Left renal pelvis (tissue), 4 donors: ENCODE measurements around the gene C1QTNF3. TPM values are rescaled to one million over a fixed set of nuclear protein-coding genes. Genes with fewer than 3 reads are reported as not detected.

Experiments used
- DNase-seq, 4 donors: peaks; one replicate each; pipeline ENCODE4 v3.0.0-alpha.2; 2013; ENCODE audit warnings: low read depth in 4 of 4, low spot score in 3 of 4
- polyA plus RNA-seq, 4 donors: library from polyadenylated mRNA; unstranded; fragments of 120-200 nt; gene quantifications; one replicate each; pipeline ENCODE4 v1.2.1, GENCODE V29; 2013; ENCODE audit not compliant: insufficient read length in 4 of 4

Gene C1QTNF3
- polyA plus RNA-seq, 4 donors = 42.5 to 71.6 (median 55.0) TPM

GRCh38 chr5:34002629-34003328 lies 40.2 kb downstream of the C1QTNF3 start:
- DNase-seq = no peak

GRCh38 chr5:34001241-34001841 lies 41.7 kb downstream of the C1QTNF3 start:
- DNase-seq = no peak

- no peak for DNase-seq
Measured at GRCh38 chr5:33999978-34000377, 43.0 kb downstream of the C1QTNF3 start.

GRCh38 chr5:33997331-33997983 lies 45.6 kb downstream of the C1QTNF3 start:
- no peak for DNase-seq

DNA sequence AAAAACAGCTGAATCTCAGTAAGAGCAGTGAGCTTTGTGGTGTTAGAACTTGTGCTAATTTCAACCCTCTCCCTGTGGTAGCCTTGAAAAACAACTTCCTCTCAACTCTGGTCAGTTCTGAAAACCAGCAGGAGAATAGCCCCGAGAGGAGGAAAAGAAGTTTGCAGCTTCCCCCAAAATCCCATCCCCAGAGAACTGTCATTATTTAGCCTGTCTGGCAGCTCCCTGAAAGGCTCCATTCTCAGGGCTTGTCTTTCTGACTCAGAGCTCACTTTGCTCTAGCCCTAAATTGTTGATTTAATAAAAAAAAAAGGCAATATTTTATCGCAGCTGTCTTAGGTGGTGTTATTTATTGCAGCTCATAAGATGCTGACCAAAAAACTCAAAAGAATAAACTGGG lies 47.1 kb downstream of the C1QTNF3 start:
- no peak for DNase-seq

DNA sequence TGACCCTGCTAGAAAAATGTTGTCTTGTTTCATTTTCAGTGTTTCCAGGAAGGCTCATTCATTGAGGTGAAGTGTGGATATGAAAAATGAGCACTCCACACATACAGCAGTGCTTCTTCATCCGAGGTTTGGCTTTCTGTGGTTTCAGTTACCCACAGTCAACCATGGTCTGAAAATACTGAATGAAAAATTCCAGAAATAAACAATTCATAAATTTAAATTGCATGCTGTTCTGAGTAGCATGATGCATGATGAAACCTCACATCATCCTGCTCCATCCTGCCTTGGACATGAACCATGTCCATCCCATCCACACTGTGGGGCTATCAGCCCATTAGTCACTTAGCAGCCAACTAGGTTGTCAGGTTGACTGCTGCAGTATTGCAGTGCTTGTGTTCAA lies 48.2 kb downstream of the C1QTNF3 start:
- DNase-seq = no peak

DNA sequence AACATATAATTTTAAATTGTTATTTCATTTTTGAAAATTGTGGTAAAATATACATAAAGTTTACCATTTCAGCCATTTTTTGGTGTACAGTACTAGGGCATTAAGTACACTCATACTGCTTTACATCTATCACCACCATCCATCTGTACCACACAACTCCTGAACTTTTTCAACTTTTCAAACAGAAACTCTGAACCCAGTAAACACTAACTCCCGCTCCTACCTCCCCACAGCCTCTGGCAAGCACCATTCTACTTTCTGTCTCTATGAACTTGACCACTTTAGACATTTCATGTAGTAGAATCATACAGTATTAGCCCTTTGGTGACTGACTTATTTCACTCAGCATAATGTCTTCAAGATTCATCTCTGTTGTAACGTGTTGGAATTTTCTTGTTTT lies 50.1 kb downstream of the C1QTNF3 start:
- no peak for DNase-seq

GRCh38 chr5:33985447-33985846 lies 57.6 kb downstream of the C1QTNF3 start:
- DNase-seq = no peak

GRCh38 chr5:33984671-33985124 lies 58.3 kb downstream of the C1QTNF3 start, which contains the start of gene SLC45A2:
Gene SLC45A2 (minus strand): TSS chr5:33984693. CDS start chr5:33984583, 110 bp downstream.
- no peak for DNase-seq

- DNase-seq = no peak
Measured at GRCh38 chr5:33984178-33984577, 58.8 kb downstream of the C1QTNF3 start.

- DNase-seq = no peak
Measured at GRCh38 chr5:33981408-33982162, 61.4 kb downstream of the C1QTNF3 start.

DNA sequence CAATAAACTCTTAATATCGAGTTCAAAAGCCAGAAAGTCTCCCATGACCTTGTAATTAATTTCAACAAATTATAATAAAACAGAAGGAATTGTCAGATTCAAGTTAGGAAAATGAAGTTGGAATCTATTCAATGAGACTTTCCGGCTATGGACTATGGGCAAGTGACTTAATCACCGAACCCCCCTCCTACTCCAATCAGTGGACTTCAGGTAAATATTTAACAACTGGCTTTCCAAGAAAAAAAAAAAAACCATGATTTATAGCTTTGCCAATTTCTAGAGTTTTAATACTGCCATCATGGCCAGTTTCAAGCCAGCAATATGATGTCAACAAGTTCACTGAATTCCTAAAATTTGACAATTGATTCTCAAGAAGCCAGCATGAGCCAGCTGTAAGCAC lies 63.0 kb downstream of the C1QTNF3 start:
- DNase-seq = no peak

- DNase-seq = no peak
Measured at GRCh38 chr5:33978306-33978705, 64.7 kb downstream of the C1QTNF3 start.

GRCh38 chr5:33976307-33976706 lies 66.7 kb downstream of the C1QTNF3 start:
- no peak for DNase-seq

DNA sequence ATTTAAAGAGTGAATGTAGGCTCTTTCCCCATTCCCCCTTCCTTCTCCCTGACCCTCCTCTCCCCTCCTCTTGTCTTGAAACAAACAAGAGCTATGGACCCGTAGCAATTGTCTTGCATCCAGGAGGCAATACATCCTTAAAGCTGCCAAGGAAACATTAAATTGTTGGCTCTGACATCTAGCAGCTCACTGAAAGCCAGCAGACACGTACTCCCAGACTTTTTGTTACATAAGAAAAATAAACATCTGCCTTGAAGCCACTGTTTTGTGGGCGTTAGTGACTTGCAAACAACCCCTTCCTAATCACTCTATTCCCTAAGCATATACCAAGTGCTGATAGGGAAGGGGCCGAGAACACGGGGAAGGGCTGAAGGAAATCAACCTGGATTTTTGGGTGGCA lies 67.2 kb downstream of the C1QTNF3 start:
- DNase-seq = no peak

DNA sequence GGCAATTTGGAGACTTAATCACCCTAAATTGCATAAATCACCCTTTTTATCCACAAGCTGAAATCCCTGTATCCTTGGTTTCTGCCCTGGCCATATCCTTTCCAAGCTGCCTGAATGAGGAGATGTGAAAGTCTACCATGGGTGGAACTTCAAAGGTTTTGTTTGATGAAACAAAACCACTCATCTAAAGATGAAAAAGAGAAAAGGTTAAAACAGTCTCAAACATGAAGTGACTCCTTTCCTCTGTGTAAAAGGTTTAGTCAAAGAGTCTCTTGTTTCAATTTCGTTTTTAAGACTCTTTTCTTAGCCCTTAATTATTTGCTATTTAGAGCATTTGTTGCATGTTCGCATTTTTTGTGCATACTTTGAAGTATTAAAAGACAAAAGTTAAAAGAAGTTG lies 69.7 kb downstream of the C1QTNF3 start:
- DNase-seq = no peak

- peak in 3 of 4 donors; percentile 18 to 35 (median 26) for DNase-seq
Measured at GRCh38 chr5:33969572-33970452, 73.2 kb downstream of the C1QTNF3 start.

GRCh38 chr5:33968211-33969005 lies 74.6 kb downstream of the C1QTNF3 start:
- no peak for DNase-seq
